Right atrium auricular region (tissue), 2 donors: Measurements from ENCODE around the gene ADAMTS2. TPM values are rescaled to one million over a fixed set of nuclear protein-coding genes. Genes with fewer than 3 reads are reported as not detected.

Source experiments
- DNase-seq: peaks from one replicate; pipeline ENCODE4 v3.0.0-alpha.2; 2019; ENCODE audit warnings: low spot score
- H3K27ac ChIP-seq, 2 donors: fragments of 200-600 bp; sonication (generic); 1 replicate in 1 of 2; 2 replicates in 1 of 2; pipeline ENCODE4 v1.5.1; 2016 to 2019
- H3K27me3 ChIP-seq, 2 donors: fragments of 200-600 bp; sonication (generic); one replicate each; pipeline versions ENCODE4 v1.5.1 to v1.6.0; 2017 to 2019
- H3K36me3 ChIP-seq: fragments of 200-600 bp; sonication (generic); one replicate; pipeline ENCODE4 v1.5.1; 2016
- H3K4me1 ChIP-seq, 2 donors: fragments of 200-600 bp; sonication (generic); one replicate each; pipeline versions ENCODE4 v1.5.1 to v1.6.0; 2017 to 2019
- H3K4me3 ChIP-seq, 2 donors: fragments of 200-600 bp; sonication (generic); 1 replicate in 1 of 2; 2 replicates in 1 of 2; pipeline ENCODE4 v1.5.1; 2017 to 2019; ENCODE audit warnings: mild to moderate bottlenecking in 1 of 2, moderate library complexity in 1 of 2
- H3K9me3 ChIP-seq, 2 donors: fragments of 200-600 bp; sonication (generic); one replicate each; pipeline ENCODE4 v1.5.1; 2019
- total RNA-seq, 2 donors: library from RNA; depleted of rRNA; stranded (reverse); fragments of >200 nt; gene quantifications; one replicate each; pipeline ENCODE4 v1.1.0, GENCODE V29; 2016
- TF ChIP-seq, protein P1 (sequence below), 2 donors: fragments of 200-600 bp; sonication (generic); IDR thresholded peaks; one replicate each; pipeline ENCODE4 v1.5.1; 2019; ENCODE audit warnings: antibody characterized with exemption in 2 of 2

The ADAMTS2 gene
- total RNA-seq, 2 donors from 2014 or later = 13.6 to 13.7 TPM

DNA sequence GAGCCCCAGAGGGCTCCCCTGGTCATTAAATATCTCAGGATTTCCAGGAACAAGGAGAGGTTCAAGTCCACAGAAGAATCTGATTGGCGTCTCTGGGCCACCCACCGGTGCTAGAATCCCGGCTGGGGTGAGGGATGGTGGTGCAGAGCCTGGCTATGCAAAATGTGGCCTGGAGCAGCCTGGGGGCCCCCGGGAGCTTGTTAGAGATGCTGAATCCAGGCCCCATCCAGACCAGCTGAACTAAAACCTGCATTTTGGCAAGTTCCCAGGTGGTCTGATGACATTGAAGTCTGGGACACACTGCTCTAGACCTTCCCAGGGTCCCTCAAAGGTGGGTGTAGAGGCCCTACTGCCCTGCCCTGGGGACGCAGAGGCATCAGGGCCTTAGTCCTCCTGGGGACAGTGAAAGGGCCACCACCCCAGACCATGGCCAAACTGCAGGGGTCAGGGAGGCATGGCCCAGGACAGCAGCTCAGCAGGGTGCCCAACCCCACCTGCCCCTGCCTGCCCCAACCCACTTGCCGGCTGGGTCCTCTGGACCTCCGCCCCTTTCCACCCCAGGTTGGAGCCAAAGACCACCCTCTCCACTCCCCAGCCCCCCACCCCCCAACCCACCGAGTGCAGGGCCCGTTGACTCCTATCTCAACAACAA is 34.7 kb downstream of the ADAMTS2 start:
- Histone ChIP-seq H3K4me3 (no peak overlapping the region), H3K4me1 (peaks cover 0 to 12% of the 10 kb centered on the region in 2 donors), H3K27me3 (no peaks in the 10 kb centered on the region), H3K27ac (no peak overlapping the region), H3K9me3 (peaks cover 0 to 14% of the 10 kb centered on the region in 2 donors), H3K36me3 (no peaks in the 10 kb centered on the region)
- TF ChIP-seq, protein P1, sequence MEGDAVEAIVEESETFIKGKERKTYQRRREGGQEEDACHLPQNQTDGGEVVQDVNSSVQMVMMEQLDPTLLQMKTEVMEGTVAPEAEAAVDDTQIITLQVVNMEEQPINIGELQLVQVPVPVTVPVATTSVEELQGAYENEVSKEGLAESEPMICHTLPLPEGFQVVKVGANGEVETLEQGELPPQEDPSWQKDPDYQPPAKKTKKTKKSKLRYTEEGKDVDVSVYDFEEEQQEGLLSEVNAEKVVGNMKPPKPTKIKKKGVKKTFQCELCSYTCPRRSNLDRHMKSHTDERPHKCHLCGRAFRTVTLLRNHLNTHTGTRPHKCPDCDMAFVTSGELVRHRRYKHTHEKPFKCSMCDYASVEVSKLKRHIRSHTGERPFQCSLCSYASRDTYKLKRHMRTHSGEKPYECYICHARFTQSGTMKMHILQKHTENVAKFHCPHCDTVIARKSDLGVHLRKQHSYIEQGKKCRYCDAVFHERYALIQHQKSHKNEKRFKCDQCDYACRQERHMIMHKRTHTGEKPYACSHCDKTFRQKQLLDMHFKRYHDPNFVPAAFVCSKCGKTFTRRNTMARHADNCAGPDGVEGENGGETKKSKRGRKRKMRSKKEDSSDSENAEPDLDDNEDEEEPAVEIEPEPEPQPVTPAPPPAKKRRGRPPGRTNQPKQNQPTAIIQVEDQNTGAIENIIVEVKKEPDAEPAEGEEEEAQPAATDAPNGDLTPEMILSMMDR (IDR thresholded peaks at IDR 0.05) = no peak
- no peak for DNase-seq

DNA sequence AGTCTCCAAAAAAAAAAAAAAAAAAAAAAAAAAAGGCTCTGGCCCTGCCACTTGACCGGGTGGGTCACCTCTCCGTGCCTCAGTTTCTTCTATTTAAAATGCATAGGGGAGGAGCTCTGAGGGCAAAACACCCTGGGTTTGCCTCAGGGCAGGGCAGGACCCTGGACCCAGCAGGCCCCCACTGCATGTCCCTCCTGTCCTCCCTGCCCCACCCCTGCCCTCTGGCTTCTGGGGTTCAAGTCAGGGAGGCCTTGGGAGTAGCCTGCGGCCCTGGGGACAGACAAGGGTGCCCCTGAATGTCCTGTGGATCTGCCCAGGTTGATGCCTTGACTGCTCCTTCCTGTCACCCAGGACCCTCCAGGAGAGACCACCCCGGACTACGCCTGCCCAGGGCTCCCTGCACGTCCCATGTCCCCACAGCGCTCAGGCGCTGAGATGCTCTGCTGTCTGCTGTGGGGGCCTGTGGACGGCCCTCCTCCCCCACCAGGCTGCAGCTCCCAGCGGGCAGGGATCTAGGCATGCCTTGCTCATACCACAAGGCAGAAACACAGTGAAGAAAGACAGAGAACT is 35.4 kb downstream of the ADAMTS2 start:
- DNase-seq = no peak
- H3K27ac ChIP-seq = no peak overlapping the region
- H3K27me3 ChIP-seq = no peaks in the 10 kb centered on the region
- peaks cover 0 to 11% of the 10 kb centered on the region in 2 donors for H3K4me1 ChIP-seq
- H3K9me3 ChIP-seq = peaks cover 0 to 21% of the 10 kb centered on the region in 2 donors
- no peak overlapping the region for H3K4me3 ChIP-seq
- TF ChIP-seq, protein P1 (IDR thresholded peaks at IDR 0.05) = no peak
- no peaks in the 10 kb centered on the region for H3K36me3 ChIP-seq

DNA sequence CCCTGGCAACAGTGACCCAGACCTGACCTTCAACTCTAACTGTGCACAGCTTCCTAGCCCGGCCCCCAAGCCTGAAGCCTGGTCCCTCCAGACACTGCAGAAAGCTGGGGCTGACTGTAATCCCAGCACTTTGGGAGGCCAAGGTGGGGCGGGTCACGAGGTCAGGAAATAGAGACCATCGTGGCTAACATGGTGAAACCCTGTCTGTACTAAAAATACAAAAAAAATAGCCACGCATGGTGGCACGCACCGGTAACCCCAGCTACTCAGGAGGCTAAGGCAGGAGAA is 35.9 kb downstream of the ADAMTS2 start:
- no peak for DNase-seq
- Histone ChIP-seq H3K27me3 (no peaks in the 10 kb centered on the region), H3K27ac (no peak overlapping the region), H3K9me3 (peaks cover 0 to 26% of the 10 kb centered on the region in 2 donors), H3K36me3 (no peaks in the 10 kb centered on the region), H3K4me1 (peaks cover 0 to 6% of the 10 kb centered on the region in 2 donors), H3K4me3 (no peak overlapping the region)
- TF ChIP-seq, protein P1 (IDR thresholded peaks at IDR 0.05) = no peak

DNA sequence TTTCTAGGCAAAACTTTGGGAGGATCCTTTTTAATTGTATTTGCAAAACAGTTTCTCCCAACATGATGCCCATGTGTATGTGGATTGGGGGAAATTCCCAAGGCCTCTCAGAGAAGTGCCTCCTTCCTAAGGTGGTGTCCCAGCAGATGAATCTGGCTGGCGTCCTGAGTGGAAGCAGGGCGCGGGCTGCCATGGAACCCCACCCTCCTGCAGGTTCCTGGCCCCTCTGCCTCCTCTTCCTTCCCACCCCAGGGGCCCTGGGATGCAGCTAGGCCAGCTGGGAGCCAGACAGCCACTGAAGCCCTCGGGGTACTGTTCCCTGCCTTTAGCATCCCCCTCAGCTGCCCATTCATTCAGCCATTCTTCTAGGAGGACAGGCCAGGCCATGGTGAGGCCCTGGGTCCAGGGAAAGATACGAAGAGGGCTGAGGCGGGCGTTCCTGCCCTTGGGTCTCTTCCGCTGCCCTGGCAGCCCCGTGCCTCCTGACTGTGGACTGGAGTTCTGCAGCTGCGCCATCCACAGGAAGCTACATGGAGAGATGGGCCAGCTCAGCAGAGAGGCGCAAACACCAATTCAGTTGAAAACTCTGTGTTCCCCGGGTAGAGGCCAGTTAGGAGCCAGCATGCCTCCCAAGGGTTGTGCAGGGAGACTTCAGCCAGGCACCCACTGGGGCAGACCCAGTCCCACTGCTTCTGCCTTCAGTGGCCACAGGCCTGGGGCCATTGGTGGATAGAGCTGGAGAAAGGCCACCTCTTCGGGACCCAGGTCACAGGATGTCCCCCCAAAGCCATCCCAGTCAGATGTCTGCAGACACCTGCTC is 36.5 kb downstream of the ADAMTS2 start:
- no peaks in the 10 kb centered on the region for H3K36me3 ChIP-seq
- no peak for DNase-seq
- no peak overlapping the region for H3K27ac ChIP-seq
- no peak overlapping the region for H3K4me3 ChIP-seq
- peaks cover 0 to 28% of the 10 kb centered on the region in 2 donors for H3K9me3 ChIP-seq
- H3K4me1 ChIP-seq = peaks cover 0 to under 1% of the 10 kb centered on the region in 2 donors
- TF ChIP-seq, protein P1 (IDR thresholded peaks at IDR 0.05) = no peak
- no peaks in the 10 kb centered on the region for H3K27me3 ChIP-seq

DNA sequence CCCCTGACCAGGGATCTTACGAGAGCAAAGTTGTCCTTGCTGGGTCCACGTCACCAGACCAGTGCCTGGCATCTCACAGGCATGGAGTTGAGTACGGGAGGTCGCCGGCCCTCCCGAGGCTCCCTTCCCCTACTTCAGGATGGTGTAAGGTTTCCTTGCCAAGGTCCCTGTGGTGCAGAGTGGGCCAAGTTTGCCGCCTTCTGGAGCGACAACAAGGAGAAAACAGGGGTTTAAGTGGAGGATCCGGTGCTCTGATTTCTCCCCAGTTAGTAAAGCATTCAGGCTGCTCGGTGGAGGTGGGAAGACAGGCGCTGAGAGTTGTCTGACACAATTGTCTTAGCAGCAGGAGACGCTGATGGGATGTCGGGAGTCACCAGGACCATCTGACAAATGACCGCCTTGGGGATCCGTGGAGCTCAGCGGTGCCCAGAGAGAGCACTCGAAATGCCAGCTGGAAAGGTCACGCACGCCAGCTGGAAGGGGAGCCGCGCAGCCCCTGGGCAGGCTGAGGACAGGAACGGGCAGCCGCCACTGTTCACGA is 37.3 kb downstream of the ADAMTS2 start:
- Histone ChIP-seq H3K4me3 (no peak overlapping the region), H3K36me3 (no peaks in the 10 kb centered on the region), H3K27me3 (no peaks in the 10 kb centered on the region), H3K4me1 (no peaks in the 10 kb centered on the region), H3K27ac (no peak overlapping the region), H3K9me3 (peaks cover 0 to 28% of the 10 kb centered on the region in 2 donors)
- no peak for DNase-seq
- TF ChIP-seq, protein P1 (IDR thresholded peaks at IDR 0.05) = no peak
